ENCODE results near the gene GRIK1. TPM values are rescaled to one million over a fixed set of nuclear protein-coding genes. Genes with fewer than 3 reads are reported as not detected.

Gene GRIK1
- total RNA-seq, 4 donors from 2014 or later, result 1.2 to 7.4 (median 1.3) TPM; not detected in 1

GRCh38 chr21:29775462-29775861 is 164.3 kb downstream of the GRIK1 start:
- no peak for DNase-seq
- no peak for TF ChIP-seq CTCF (IDR thresholded peaks at IDR 0.05)
- TF ChIP-seq POLR2A (IDR thresholded peaks at IDR 0.05), result no peak
- no peak overlapping the region for H3K4me3 ChIP-seq
- H3K36me3 ChIP-seq, result no peaks in the 10 kb centered on the region
- no peaks in the 10 kb centered on the region for H3K9me3 ChIP-seq
- no peak overlapping the region for H3K27ac ChIP-seq
- H3K27me3 ChIP-seq, result no peaks in the 10 kb centered on the region
- no peaks in the 10 kb centered on the region for H3K4me1 ChIP-seq

DNA sequence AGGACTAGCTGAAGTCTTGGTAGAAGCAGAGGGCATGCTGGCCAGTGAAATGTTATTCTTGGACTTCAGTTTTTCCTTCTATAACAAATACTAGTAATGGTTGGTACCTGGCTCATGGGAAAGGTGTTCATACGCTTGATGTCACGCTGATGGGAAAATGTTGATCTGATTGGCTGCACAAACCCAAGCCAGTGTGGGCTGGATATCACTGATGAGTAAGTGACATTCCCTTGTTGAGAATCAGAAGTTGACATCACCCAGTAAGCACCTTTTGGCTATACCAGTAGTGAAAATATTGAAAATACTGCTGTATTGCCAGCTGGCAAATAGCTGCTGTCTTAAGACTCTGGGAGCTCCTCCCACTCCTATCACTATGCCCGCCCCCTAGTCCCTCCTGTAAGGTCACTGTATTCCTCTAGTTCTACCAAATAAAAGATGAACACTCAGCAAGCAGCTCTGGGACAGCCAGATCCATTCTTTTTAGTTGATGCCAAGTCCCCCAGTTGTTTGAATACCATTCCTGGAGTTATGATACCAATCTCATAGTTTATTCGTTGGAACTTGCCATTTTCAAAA is 168.2 kb downstream of the GRIK1 start:
- no peak overlapping the region for H3K27ac ChIP-seq
- H3K4me3 ChIP-seq, result no peak overlapping the region
- TF ChIP-seq POLR2A (IDR thresholded peaks at IDR 0.05) (no peak), CTCF (IDR thresholded peaks at IDR 0.05) (no peak)
- H3K27me3 ChIP-seq, result no peaks in the 10 kb centered on the region
- no peak for DNase-seq
- H3K9me3 ChIP-seq, result no peaks in the 10 kb centered on the region
- no peaks in the 10 kb centered on the region for H3K4me1 ChIP-seq
- no peaks in the 10 kb centered on the region for H3K36me3 ChIP-seq

DNA sequence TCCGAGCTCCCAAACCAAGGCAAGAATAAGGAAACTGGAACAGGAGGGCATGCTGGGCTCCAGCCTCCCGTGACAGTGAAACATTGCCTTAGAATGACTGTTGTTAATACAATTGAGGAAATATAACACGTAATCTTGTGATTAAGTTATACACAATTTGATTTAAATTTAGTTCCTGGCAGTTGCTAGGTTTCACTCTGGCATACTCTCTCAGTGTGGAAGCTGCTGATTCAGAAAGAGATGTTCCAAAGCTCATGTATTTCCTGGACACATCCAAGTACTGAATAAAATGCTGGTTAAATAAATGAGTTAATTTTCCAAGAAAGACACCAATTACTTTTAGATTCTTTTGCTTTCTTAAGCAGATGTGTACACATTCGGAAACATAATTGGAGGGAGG is 176.1 kb downstream of the GRIK1 start:
- Histone ChIP-seq H3K9me3 (no peaks in the 10 kb centered on the region), H3K4me1 (no peaks in the 10 kb centered on the region), H3K4me3 (no peak overlapping the region), H3K27ac (no peak overlapping the region), H3K27me3 (no peaks in the 10 kb centered on the region), H3K36me3 (no peaks in the 10 kb centered on the region)
- no peak for DNase-seq
- TF ChIP-seq CTCF (IDR thresholded peaks at IDR 0.05) (no peak), POLR2A (IDR thresholded peaks at IDR 0.05) (no peak)

GRCh38 chr21:29762570-29763082 is 177.2 kb downstream of the GRIK1 start:
- Histone ChIP-seq H3K27ac (no peak overlapping the region), H3K9me3 (no peaks in the 10 kb centered on the region), H3K27me3 (no peaks in the 10 kb centered on the region), H3K4me1 (no peaks in the 10 kb centered on the region), H3K36me3 (no peaks in the 10 kb centered on the region), H3K4me3 (no peak overlapping the region)
- TF ChIP-seq POLR2A (IDR thresholded peaks at IDR 0.05) (no peak), CTCF (IDR thresholded peaks at IDR 0.05) (no peak)
- DNase-seq, result no peak

DNA sequence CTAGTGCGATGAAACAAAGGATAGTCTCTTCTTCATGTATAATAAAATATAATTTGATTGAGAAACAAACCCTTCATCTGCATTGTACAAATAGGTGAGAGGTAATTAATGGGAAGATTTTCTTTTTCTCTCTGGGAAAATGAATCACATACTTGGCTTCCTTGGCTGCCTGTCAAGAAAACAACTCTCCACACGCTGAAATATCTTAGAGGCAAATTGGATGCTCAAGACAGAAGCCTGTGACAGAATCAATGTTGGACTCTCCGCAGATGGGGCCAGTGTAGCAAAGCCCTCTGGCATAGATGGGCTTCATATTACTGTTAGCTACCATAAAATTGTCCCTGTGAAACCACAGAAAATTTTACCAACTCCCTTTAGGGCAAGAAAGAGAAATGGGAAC is 186.6 kb downstream of the GRIK1 start:
- Histone ChIP-seq H3K4me3 (no peak overlapping the region), H3K4me1 (no peaks in the 10 kb centered on the region), H3K27ac (no peak overlapping the region), H3K9me3 (no peaks in the 10 kb centered on the region), H3K36me3 (no peaks in the 10 kb centered on the region), H3K27me3 (no peaks in the 10 kb centered on the region)
- DNase-seq, result no peak
- TF ChIP-seq CTCF (IDR thresholded peaks at IDR 0.05), result no peak

Data from Peyer's patch (tissue), 4 donors.